UCSD-AML1 (cell line): ENCODE measurements around the gene BACH1.
A peak's percentile ranks its signal among the peaks of the same experiment; 100 is the strongest.

Experiments
- DNase-seq: peaks from one replicate; lab custom pipeline; 2025; ENCODE audit not compliant: unreplicated experiment; lab: John Stamatoyannopoulos, UW

Gene BACH1

GRCh38 chr21:29313662-29314408 is 15.1 kb downstream of the BACH1 start:
- DNase-seq: no peak

- DNase-seq: peak; percentile 12
Observed at GRCh38 chr21:29315131-29315749, 16.5 kb downstream of the BACH1 start.

DNA sequence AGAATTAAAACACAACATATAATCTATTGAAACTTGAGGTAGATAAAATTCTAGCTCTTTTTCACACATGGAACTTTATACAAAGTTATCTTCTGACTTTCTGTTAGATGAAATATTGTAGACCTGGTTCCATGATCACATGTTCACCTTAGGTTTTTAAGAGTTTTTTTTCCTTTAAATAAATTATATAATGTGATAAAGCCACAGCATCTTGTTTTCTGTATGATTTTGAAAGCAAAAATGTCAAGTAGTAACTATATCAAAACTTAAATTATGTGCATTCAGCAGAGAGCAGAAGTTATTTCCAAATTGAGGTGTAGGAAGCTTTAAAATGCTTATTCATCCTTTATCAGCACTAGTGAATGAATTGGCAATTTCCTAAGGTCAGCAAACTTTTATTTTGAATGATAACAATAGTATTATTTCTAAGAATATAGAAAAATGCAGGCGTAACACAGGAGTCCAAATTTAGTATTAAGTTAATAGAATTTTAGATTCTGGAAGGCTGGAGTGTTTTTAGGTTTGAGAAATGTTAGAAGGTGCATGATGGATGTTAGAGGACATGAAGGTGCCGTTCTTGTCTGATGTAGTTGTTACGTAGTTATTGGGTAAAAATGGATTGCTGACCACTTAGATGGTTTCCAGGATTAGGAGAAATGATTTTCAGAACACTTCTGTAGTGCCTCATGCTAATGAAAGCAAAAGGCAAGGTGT is 17.5 kb downstream of the BACH1 start:
- no peak for DNase-seq

- DNase-seq: no peak
Observed at GRCh38 chr21:29316806-29317205, 18.1 kb downstream of the BACH1 start.

DNA sequence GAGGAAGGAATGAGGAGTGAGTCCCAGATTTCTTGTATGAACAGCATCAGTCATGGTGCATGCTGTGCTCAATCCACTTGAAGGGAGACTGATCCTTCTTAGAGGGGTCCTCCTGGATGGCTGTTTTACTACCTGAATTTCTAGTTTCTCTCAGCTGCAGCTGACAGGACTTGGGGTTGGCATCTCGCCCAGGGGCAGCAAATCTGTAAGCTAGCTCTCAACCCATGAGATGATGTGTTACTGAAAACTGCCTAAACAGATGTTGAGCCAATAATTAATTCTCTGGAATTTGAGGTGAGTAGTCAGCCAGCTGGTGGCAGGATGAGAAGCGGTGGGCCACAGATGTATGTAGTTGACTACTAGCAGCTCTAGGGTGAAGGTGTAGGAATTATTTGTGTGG is 19.6 kb downstream of the BACH1 start:
- DNase-seq: no peak

- DNase-seq: no peak
Observed at GRCh38 chr21:29320031-29320430, 21.3 kb downstream of the BACH1 start.

- no peak for DNase-seq
Observed at GRCh38 chr21:29321217-29321616, 22.5 kb downstream of the BACH1 start.

DNA sequence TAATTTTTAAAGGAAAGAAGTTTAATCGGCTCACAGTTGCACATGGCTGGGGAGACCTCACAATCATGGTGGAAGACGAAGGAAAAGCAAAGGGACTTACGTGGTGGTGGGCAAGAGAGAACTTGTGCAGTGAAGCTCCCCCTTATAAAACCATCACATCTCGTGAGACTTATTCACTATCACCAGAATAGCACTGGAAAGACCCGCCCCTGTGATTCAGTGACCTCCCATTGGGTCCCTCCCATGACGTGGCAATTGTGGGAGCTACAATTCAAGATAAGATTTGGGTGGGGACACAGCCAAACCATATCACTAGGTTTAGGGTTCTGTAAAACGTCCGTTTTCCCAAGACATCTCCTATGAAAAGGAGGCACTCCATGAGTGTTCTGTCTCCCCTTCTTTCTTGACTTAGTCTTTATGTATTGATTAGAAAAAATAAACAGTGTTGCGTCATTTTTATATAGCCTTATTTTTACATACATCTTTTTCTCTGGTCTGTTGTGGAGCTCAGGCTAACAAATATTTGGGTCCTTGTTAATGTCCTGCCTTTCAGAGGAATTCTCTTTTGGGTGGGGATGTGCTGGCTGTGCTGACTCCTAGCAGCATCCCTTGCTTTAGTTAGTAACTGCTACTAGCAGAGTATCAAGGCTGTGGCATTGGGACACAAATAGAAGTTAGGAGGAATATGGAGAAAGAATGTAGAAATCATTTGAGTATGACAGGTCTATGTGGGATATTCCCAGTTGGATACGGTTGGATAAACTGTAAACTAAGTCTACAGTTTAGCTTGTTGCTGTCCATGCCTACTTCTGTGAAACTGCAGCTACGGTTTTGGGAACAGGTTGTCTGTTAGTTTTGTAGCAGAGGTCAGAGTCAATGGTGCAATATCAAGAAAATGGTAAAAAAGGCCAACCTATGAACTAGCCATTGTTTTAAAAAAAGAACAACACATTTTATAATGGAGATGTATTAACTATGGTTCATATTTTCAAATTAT is 23.5 kb downstream of the BACH1 start:
- DNase-seq: no peak

GRCh38 chr21:29323189-29323588 is 24.5 kb downstream of the BACH1 start:
- no peak for DNase-seq

GRCh38 chr21:29326914-29327554 is 28.3 kb downstream of the BACH1 start:
- no peak for DNase-seq

DNA sequence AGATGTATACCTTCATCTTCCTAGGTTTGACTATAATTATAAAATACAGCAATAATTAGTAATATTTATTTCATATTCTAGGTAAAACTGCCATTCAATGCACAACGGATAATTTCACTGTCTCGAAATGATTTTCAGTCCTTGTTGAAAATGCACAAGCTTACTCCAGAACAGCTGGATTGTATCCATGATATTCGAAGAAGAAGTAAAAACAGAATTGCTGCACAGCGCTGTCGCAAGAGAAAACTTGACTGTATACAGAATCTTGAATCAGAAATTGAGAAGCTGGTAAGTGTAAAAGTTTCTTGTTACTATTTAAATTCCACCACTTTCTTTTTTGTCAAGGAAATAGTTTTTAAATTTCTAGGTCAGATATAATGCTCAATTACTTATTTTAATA is 30.7 kb downstream of the BACH1 start:
- no peak for DNase-seq

- DNase-seq: no peak
Observed at GRCh38 chr21:29330797-29331196, 32.1 kb downstream of the BACH1 start.

DNA sequence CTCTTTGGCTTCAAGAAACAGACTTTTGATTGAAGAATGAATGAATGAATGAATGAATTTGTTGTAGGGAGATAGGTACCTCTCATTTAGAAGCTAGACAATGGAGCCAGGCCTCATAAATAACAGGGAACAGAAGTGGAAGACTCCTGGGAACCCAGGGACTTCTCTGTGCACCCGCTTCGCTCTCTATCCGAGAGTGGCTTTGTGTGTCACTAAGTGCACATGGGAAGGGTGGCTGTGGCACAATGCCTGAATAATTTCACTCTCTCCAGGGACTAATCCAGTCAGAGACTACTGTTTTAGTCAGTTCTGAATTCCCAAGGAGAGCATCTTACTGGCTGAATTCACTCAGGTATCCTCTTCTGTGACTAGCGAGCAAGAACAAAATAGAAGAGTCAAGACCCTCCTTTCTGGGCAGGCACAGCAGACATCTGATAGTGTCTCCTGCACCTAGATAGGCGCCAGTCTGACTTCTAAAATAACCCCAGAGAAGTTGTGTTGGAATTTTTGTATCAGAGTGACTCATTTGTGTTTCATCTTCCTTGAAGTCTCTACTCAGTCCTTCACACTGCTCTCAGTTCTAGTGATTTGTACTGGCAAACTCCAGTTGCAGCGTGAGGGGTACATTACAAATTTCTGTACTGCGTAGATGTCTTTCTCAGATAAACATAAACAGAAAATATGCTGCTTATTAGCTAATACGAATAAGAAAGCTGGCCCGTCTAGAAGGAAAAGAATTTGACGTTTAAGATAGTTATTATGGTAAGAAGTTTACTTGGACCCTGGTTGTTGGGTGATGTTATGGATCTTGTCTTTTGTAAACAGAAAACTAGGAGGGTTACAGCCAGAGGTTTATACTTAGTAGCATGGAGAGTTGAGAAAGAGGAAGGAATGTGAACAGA is 34.0 kb downstream of the BACH1 start:
- DNase-seq: no peak

- DNase-seq: no peak
Observed at GRCh38 chr21:29333406-29333805, 34.7 kb downstream of the BACH1 start.

DNA sequence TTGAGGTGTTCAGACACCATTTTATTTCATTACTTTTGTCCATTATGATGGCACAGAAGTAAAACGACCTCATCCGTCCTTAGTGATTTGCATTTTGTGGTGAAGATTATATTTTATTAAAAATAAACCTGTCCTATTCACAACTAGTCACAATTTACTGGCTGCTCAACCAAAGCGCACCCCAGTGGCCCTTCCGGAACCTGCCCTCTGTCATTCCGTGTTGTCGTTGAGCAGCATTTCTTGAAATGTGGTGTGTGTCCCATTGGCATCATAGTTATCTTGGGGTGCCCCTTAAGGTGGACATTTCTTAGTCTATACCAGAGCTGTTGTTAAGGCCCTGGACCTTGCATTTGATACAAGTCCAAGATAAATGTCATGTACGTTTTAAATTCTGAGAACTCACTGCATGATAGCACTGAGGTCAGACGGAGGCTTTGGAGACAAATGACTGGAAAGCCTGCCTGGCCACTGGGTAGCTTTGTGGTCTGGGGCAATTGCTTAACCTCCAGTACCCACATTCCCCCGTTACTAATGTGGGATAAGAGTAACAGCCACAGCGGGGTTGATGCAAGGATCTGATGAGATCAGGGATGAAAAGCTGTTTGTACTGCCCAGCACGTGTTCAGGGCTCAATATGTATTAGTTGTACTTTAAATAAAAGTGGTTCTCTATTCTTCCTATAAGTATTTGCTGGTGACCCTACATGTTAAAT is 36.2 kb downstream of the BACH1 start:
- peak; percentile 19 for DNase-seq

DNA sequence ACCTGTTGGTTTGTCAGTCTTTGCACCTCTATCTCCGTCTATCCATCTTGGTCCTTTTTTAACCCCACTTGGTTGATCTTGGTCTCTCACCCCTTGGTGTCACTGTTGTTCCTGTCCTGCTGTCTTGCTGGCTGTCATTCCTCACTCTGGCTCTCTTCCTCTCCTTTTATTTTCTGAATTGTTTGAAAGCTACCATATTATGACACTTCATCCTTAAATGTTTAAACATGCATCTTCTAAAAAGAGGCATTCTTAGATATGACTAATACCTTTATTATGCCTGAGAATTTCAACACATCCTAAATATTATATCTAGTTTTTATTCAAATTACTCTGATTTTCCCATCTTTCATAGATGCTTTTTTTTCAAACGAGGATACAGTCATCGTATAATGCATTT is 37.0 kb downstream of the BACH1 start:
- DNase-seq: no peak

GRCh38 chr21:29338256-29338655 is 39.5 kb downstream of the BACH1 start:
- no peak for DNase-seq

DNA sequence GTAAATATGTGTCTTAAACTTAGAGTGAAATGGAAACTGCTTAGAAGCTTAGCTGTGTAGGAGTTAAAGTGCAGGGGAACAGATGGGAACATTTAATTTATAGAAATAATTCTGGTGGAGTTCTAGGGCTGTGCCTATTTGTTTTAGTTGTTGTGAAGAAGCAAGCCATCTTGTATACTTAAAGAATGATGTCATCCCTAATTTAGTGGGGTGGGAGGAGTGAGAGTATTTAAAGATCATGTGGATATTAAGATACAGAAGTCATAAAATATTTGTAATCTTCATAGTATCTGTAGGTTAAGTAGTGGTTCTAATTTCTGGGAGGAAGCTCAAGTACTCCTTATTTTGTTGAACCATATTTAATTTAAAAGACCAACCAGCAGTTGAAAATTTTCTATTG is 41.5 kb downstream of the BACH1 start:
- DNase-seq: no peak
